ENCODE measurements around the gene SIRT1.
A peak's percentile ranks its signal among the peaks of the same experiment; 100 is the strongest.
"Not testable (repeated sequence)": the region's sequence is repeated elsewhere in the genome, so short reads cannot be mapped to it uniquely, and the experiment has no call there.

Gene SIRT1

GRCh38 chr10:67884313-67884841 is at the start of gene SIRT1:
SIRT1 (plus strand) TSS chr10:67884656; CDS start chr10:67884722, 66 bp downstream.
- peak; percentile 93 for DNase-seq

GRCh38 chr10:67835541-67836394 is 48.7 kb upstream of the SIRT1 start:
- DNase-seq = not testable (repeated sequence)

- DNase-seq = no peak
Measured at GRCh38 chr10:67836488-67836887, 48.0 kb upstream of the SIRT1 start.

DNA sequence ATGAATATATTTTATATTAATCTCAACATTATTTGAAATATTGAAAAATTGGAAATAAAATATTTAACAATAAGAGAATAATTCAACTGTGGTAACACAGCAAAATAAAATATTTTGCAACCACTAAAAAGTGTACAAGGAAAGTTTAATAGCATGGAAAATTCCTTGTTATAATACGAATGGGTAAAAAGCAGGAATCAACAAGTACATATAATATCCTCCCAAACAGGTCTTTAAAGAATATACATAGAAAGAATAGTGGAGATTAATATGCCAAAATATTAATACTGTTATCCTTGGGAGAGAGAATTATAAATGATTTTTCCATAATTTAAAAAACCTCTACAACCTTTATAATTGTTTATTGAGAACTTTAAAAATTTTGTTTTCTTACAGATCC is 47.5 kb upstream of the SIRT1 start:
- no peak for DNase-seq

- no peak for DNase-seq
Measured at GRCh38 chr10:67837541-67838314, 46.7 kb upstream of the SIRT1 start, which contains the start of gene DNAJC12. DNAJC12 (minus strand) TSS chr10:67838188; CDS start chr10:67838011, 177 bp downstream.

- not testable (repeated sequence) for DNase-seq
Measured at GRCh38 chr10:67839511-67839910, 44.9 kb upstream of the SIRT1 start.

GRCh38 chr10:67839951-67840350 is 44.5 kb upstream of the SIRT1 start:
- DNase-seq = no peak

DNA sequence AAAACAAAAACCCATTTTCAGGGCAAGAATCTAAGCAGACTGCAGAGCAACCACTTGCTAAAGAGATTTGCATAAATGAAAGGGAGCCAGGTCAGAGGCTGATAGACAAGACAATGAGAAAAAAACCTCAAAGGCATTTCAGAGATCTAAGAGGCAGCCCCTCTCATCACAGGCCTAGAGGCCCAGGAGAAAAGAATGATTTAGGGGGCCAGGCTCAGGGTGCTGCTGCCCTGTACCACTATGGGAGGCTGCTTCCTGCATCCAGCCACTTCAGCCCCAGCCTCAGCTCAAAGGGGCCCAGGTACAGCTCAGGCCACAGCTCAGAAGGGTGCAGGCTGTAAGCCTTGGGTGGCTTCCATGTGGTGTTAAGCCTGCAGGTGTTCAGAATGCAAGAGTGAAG is 42.7 kb upstream of the SIRT1 start:
- DNase-seq = no peak

DNA sequence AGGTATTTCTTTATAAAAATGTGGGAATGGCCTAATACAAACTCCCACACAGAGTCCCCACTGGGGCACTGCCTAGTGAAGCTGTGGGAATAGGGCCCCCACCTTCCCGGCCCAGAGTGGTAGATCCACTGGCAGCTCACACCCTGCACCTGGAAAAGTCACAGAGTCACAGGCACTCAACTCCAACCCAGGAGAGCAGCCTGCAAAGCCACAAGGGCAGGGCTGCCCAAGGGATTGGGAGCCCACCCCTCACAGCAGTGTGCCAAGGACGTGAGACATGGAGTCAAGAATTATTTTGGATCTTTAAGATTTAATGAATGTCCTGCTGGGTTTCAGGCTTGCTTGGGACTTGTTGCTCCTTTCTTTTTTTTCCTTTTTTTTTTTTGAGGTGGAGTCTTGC is 41.2 kb upstream of the SIRT1 start:
- DNase-seq = no peak

DNA sequence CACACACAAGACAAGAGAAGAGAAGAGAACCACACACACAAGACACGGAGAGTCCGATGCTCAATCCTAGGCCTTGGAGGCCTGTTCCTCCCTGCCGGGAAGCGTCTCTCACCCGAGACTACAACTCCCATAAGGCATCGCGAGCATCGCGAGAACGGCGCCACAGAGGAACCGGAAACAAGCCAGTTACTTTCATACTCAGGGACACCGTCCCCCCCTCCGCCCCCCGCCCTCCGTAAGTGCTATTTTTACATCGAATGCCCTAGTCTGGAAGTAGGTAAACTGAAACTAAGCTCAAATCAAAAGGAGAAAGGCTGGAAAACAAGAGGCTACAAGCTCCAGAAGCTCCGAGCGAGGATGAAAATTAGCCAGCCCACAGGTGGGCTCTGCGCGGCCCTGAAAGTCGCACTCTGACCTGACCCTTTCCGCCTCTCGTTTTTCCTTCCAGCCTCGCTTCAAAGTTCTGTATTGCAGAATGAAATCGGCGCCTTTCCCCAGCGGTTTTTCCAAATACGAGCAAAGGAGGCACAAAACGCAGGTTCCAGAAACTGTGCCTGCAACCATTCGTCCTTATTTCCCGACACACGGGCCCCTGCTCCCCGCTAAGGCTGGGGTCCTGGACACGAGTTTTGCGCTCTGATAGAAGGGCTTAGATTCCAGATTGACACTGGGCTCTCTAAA is 35.0 kb upstream of the SIRT1 start:
- DNase-seq = peak; percentile 91

GRCh38 chr10:67851186-67851585 is 33.3 kb upstream of the SIRT1 start:
- no peak for DNase-seq

DNA sequence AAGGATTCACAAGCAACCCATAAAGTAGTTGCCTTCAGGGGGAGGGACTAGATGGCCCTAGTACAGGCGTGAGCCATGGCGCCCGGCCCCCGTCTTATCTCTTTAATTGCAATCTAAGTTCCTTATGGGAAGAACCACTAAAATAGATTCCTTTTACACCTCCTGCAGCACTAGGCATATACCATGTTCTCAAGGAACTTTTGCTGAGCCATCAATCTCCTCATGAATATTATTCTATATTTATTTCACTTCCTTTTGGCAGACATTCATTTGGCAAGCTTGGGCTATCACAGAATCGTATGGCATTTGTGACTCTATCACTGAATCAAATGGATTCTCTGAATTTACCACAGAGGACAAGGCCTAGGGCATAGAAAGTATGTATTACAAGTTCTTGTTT is 31.7 kb upstream of the SIRT1 start:
- no peak for DNase-seq

DNA sequence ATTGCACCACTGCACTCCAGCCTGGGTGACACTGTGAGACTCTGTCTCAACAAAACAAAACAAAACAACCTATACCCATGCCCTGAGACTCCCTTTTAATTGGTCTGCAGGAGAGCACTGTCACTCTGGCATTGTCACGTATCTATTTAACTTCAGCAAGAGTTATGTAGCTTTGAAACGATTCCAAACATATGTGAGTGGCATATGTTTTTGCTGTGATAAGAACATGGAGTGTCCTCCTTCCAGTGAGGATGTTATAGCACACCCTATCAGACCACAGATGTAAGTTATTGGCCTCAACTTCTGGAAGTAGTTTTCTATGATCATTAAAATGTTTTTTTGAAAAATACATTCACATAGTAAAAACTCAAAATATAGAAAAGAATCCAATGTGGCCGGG is 30.9 kb upstream of the SIRT1 start:
- DNase-seq = no peak

- DNase-seq = no peak
Measured at GRCh38 chr10:67858971-67859370, 25.5 kb upstream of the SIRT1 start.

- DNase-seq = no peak
Measured at GRCh38 chr10:67861750-67862432, 22.6 kb upstream of the SIRT1 start.

DNA sequence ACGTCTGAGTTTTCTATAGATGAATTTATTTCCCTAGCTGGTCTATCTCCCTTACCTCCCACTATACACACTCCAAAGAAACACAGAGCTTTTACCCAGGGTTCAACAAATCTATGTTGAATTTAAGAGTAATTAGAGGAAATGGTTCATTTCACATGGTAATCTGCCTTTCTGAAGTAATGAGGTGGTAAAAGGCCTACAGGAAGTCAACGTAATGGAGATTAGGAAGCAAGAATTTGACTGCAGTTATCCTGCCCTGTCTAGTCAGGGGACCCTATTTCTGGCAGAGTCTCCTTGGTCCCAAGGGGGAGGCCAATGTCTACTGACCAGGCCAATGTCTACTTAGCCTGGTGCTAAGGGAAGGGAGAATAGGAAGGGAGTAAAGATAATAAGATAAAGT is 21.4 kb upstream of the SIRT1 start:
- DNase-seq = no peak

DNA sequence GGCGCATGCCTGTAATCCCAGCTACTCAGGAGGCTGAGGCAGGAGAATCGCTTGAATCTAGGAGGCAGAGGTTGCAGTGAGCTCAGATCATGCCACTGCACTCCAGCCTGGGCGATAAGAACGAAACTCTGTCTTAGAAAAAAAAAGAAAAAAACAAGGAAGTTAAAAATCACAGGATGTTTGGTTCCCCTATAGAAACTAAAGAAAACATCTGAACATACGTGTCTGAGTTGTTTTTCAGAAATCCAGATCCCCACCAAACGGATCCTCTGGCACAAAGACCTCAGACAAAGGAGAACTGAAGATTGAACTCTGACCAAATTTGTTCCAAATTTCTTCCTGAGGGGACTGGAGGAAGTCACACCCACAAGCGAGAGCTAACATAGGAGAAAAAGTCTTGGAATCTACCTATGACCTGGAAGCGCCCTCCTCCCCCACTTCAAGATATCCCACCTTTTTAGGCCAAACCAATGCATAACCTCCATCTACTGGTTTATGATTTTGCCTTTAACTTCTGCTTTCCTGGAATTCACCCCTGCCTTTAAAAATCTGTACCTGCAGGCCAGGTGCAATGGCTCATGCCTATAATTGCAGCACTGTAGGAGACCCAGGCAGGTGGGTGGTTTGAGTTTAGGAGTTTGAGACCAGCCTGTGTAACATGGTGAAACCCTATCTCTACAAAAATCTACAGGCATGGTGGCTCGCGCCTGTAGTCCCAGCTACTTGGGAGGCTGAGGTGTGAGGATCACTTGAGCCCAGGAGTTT is 19.7 kb upstream of the SIRT1 start:
- DNase-seq = no peak

DNA sequence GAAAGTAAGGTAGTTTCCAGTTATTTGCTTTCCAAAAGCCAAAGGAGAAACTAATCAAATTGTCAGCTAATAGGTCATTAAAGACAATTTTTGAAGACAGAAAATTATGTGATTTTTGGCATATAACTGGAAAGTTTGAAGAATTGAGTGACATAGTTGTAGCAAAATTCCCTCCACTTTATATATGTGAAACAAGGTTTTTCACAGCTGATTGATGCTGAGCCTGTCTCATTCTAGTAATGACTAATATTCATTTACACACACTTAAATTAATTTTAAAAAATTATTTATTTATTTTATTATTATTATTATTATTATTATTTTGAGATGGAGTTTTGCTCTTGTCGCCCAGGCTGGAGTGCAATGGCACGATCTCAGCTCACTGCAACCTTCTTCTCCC is 16.3 kb upstream of the SIRT1 start:
- no peak for DNase-seq

- no peak for DNase-seq
Measured at GRCh38 chr10:67869996-67870395, 14.5 kb upstream of the SIRT1 start.

DNA sequence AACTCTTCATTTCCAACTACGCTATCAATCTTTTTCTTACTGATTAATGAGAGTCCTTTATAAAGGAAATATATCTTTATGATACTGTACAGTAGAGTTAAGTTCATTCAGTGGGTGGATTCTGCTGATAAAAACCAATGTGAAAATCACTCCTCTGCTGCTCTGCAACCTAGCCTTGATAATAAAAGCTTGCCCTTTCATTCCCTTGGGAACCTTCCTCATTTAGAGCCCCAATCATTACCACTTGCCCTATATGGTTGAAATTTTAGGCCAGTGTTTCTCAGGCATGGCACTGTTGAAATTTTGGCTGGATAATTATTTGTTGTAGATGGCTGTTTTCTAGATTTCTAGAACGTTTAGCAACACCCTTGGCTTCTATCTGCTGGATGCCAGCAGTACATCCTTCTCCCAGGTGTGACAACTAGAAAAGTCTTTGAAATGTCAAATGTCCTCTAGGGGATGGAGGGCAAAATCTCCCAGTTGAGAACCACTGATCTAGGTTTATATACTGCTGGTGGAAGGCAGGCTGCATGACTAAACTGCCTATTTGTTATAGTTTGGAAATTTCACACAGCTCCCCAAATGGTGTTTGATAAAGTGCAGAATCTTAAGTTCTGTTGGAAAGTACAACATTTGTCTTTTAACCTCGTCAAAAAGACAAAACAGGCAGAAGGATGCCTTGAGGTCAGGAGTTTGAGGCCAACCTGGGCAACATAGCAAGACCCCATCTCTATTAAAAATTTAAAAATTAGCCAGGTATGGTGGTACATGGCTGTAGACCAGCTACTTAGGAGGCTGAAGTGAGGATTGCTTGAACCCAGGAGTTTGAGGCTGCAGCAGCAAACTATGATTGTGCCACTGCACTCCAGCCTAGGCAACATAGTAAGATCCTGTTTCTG is 8.9 kb upstream of the SIRT1 start:
- DNase-seq = no peak

DNA sequence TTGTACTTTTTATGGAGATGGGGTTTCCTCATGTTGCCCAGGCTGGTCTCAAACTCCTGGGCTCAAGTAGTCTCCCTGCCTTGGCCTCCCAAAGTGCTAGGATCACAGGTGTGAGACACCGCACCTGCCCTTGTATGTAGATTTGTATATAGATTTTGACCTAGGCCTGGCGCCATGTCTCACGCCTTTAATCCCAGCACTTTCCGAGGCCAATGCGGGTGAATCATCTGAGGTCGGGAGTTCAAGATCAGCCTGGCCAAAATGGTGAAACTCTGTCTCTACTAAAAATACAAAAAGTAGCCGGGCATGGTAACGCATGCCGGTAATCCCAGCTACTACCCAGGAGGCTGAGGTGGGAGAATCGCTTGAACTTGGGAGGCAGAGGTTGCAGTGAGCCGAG is 7.0 kb upstream of the SIRT1 start:
- not testable (repeated sequence) for DNase-seq

All from activated CD4-positive, alpha-beta T cell treated with anti-CD3 and anti-CD28 coated beads, Interleukin-2, amount 50 U/mL, for 1 hour (primary cell).